ENCODE measurements around the gene NDUFB10.

GRCh38 chr16:1990101-1990350, 30.7 kb downstream of the NDUFB10 start:
- TF ChIP-seq CTCF (IDR thresholded peaks at IDR 0.05) (no peak), POLR2A (IDR thresholded peaks at IDR 0.05) (no peak)
